H1 (cell line): Measurements from ENCODE around the gene FOXL3. TPM values are rescaled to one million over a fixed set of nuclear protein-coding genes. Genes with fewer than 3 reads are reported as not detected.

ENCODE experiments used
- CTCF ChIA-PET: fragments of 300-600 bp; sonication (Branson Sonifier 250); formaldehyde crosslinking; loops from one replicate; lab custom pipeline; 2021; ENCODE audit not compliant: partially characterized antibody; lab: Charles Lee
- POLR2A ChIA-PET: fragments of 300-600 bp; sonication (Branson Sonifier 250); formaldehyde crosslinking; loops from one replicate; lab custom pipeline; 2021; ENCODE audit warnings: inconsistent platforms; ENCODE audit not compliant: partially characterized antibody; lab: Charles Lee
- DNase-seq, 2 experiments: peaks; one replicate each; pipeline versions ENCODE4 v3.0.0 to v3.0.0-alpha.2; 2010 to 2022; ENCODE audit warnings: low spot score in 2 of 2, low read depth in 1 of 2, mixed read lengths in 1 of 2
- FAIRE-seq: peaks from 2 replicates; lab custom pipeline; 2011; peaks lifted over from hg19 to GRCh38; lab: Jason Lieb, UNC
- H2AFZ ChIP-seq: 2 replicates; pipeline ENCODE4 v1.8.1; 2012; ENCODE audit warnings: low read length, inconsistent platforms
- H2AK5ac ChIP-seq: 2 replicates; pipeline ENCODE4 v1.6.1; 2013; ENCODE audit warnings: low read depth, low read length
- H2BK120ac ChIP-seq: replicated peaks from 2 replicates; pipeline ENCODE3; 2013; ENCODE audit warnings: low read depth, low read length, inconsistent platforms
- H2BK12ac ChIP-seq: 2 replicates; pipeline ENCODE4 v1.6.1; 2013; ENCODE audit warnings: low read depth, low read length
- H2BK15ac ChIP-seq: 2 replicates; pipeline ENCODE4 v1.6.1; 2013; ENCODE audit warnings: low read length
- H2BK20ac ChIP-seq: 2 replicates; pipeline ENCODE4 v1.6.1; 2013; ENCODE audit warnings: low read length
- H2BK5ac ChIP-seq: 2 replicates; pipeline ENCODE4 v1.6.1; 2013; ENCODE audit warnings: low read depth, low read length
- H3K14ac ChIP-seq: 2 replicates; pipeline ENCODE4 v1.6.1; 2013; ENCODE audit warnings: inconsistent platforms; ENCODE audit not compliant: insufficient read length
- H3K18ac ChIP-seq: 2 replicates; pipeline ENCODE4 v1.6.1; 2013; ENCODE audit warnings: low read length; ENCODE audit errors: extremely low read depth
- H3K23ac ChIP-seq: 2 replicates; pipeline ENCODE4 v1.6.1; 2013; ENCODE audit warnings: inconsistent platforms; ENCODE audit not compliant: insufficient read length
- H3K23me2 ChIP-seq: 2 replicates; pipeline ENCODE4 v1.6.1; 2013; ENCODE audit warnings: low read depth, low read length
- H3K27ac ChIP-seq: 2 replicates; pipeline ENCODE4 v1.6.1; 2011; ENCODE audit warnings: low read depth, low read length, inconsistent platforms
- H3K27me3 ChIP-seq, 4 experiments: replicated peaks in 1 of 4; 1 replicate in 1 of 4; 2 replicates in 3 of 4; pipeline versions ENCODE4 v1.6.1 to v1.8.1; 2011 to 2013; ENCODE audit warnings: low read length in 3 of 4, mild to moderate bottlenecking in 3 of 4, inconsistent platforms in 2 of 4, mixed read lengths in 2 of 4, moderate library complexity in 1 of 4; ENCODE audit not compliant: control insufficient read depth in 3 of 4, insufficient read depth in 3 of 4; ENCODE audit errors: extremely low read depth in 1 of 4
- H3K36me3 ChIP-seq, 4 experiments: 2 replicates each; pipeline versions ENCODE4 v1.6.1 to v1.8.1; 2011 to 2013; ENCODE audit warnings: mild to moderate bottlenecking in 4 of 4, low read length in 3 of 4, moderate library complexity in 2 of 4, control low read depth in 1 of 4, inconsistent platforms in 1 of 4; ENCODE audit not compliant: insufficient read depth in 4 of 4, control insufficient read depth in 2 of 4
- H3K4ac ChIP-seq: replicated peaks from 2 replicates; pipeline ENCODE3; 2013; ENCODE audit warnings: low read length, low read depth, mixed read lengths, inconsistent platforms; ENCODE audit not compliant: insufficient read length
- H3K4me1 ChIP-seq, 4 experiments: replicated peaks in 1 of 4; 1 replicate in 1 of 4; 2 replicates in 3 of 4; pipeline versions ENCODE4 v1.6.1 to v1.8.1; 2011 to 2013; ENCODE audit warnings: low read length in 3 of 4, inconsistent platforms in 2 of 4, mixed read lengths in 1 of 4; ENCODE audit not compliant: insufficient read depth in 4 of 4, control insufficient read depth in 3 of 4
- H3K4me2 ChIP-seq, 2 experiments: 2 replicates each; pipeline versions ENCODE4 v1.6.1 to v1.8.1; 2011 to 2013; ENCODE audit warnings: low read depth in 2 of 2, low read length in 2 of 2, control low read depth in 1 of 2, inconsistent platforms in 1 of 2, mild to moderate bottlenecking in 1 of 2; ENCODE audit not compliant: insufficient read depth in 1 of 2
- H3K4me3 ChIP-seq, 4 experiments: fragments of 200-600, 300-600 bp in 1 of 4; sonication (generic), shearing (Covaris generic), sonication (Bioruptor Twin) in 1 of 4; 2 replicates each; pipeline versions ENCODE4 v1.5.1 to v1.8.1; 2011 to 2016; ENCODE audit warnings: low read length in 4 of 4, low read depth in 3 of 4, control low read depth in 2 of 4, inconsistent platforms in 2 of 4, mild to moderate bottlenecking in 2 of 4, mixed read lengths in 1 of 4, moderate library complexity in 1 of 4; ENCODE audit not compliant: insufficient read depth in 2 of 4; ENCODE audit errors: extremely low read depth in 1 of 4
- H3K56ac ChIP-seq: replicated peaks from 2 replicates; pipeline ENCODE3; 2013; ENCODE audit warnings: low read depth, mild to moderate bottlenecking, mixed read lengths, low read length, inconsistent platforms; ENCODE audit not compliant: insufficient read length
- H3K79me1 ChIP-seq: 2 replicates; pipeline ENCODE4 v1.6.1; 2013; ENCODE audit warnings: low read depth, low read length, control low read depth
- H3K79me2 ChIP-seq, 2 experiments: 2 replicates each; pipeline versions ENCODE4 v1.6.1 to v1.8.1; 2012 to 2013; ENCODE audit warnings: low read length in 2 of 2, mild to moderate bottlenecking in 2 of 2, inconsistent platforms in 1 of 2; ENCODE audit not compliant: insufficient read depth in 2 of 2, control insufficient read depth in 1 of 2
- H3K9ac ChIP-seq, 4 experiments: replicated peaks in 1 of 4; 1 replicate in 1 of 4; 2 replicates in 3 of 4; pipeline versions ENCODE4 v1.6.1 to v1.8.1; 2011 to 2013; ENCODE audit warnings: low read depth in 3 of 4, low read length in 3 of 4, control low read depth in 2 of 4, mild to moderate bottlenecking in 2 of 4, moderate library complexity in 2 of 4, inconsistent platforms in 1 of 4; ENCODE audit errors: extremely low read depth in 1 of 4
- H3K9me3 ChIP-seq, 2 experiments: 2 replicates each; pipeline versions ENCODE4 v1.6.1 to v1.8.1; 2012 to 2013; ENCODE audit warnings: mild to moderate bottlenecking in 2 of 2, moderate library complexity in 2 of 2, control low read depth in 1 of 2, inconsistent platforms in 1 of 2, low read depth in 1 of 2, low read length in 1 of 2, mixed read lengths in 1 of 2; ENCODE audit not compliant: insufficient read depth in 2 of 2
- H4K20me1 ChIP-seq, 2 experiments: replicated peaks in 1 of 2; 2 replicates each; pipeline versions ENCODE3 to v1.8.1; 2011 to 2013; ENCODE audit warnings: inconsistent platforms in 2 of 2, low read length in 2 of 2, mild to moderate bottlenecking in 1 of 2; ENCODE audit not compliant: insufficient read depth in 2 of 2, control insufficient read depth in 1 of 2
- H4K5ac ChIP-seq: 2 replicates; pipeline ENCODE4 v1.6.1; 2013; ENCODE audit warnings: low read length, low read depth, mixed read lengths, inconsistent platforms; ENCODE audit not compliant: insufficient read length
- H4K8ac ChIP-seq: 2 replicates; pipeline ENCODE4 v1.8.0; 2013; ENCODE audit warnings: mild to moderate bottlenecking, moderate library complexity, low read length, inconsistent platforms; ENCODE audit not compliant: insufficient read depth; ENCODE audit errors: extremely low read depth
- H4K91ac ChIP-seq: replicated peaks from 2 replicates; pipeline ENCODE3; 2013; ENCODE audit warnings: low read length, mixed read lengths, inconsistent platforms; ENCODE audit not compliant: insufficient read length
- FOSL1 ChIP-seq: IDR thresholded peaks from 2 replicates; pipeline ENCODE4 v1.6.1; 2011; ENCODE audit warnings: mild to moderate bottlenecking, low read depth, low read length, moderate library complexity; ENCODE audit not compliant: insufficient read depth
- GTF2F1 ChIP-seq: IDR thresholded peaks from 2 replicates; pipeline ENCODE4 v1.6.1; 2012; ENCODE audit warnings: low read depth, low read length, improper control_type of control experiment, borderline replicate concordance
- HDAC2 ChIP-seq, 2 experiments: fragments of 300-600 bp in 1 of 2; sonication (generic) in 1 of 2; IDR thresholded peaks; 2 replicates each; pipeline ENCODE4 v1.6.1; 2011 to 2012; ENCODE audit warnings: low read depth in 2 of 2, low read length in 2 of 2, mild to moderate bottlenecking in 2 of 2, moderate library complexity in 2 of 2, borderline replicate concordance in 1 of 2, inconsistent platforms in 1 of 2
- HDAC6 ChIP-seq: IDR thresholded peaks from one replicate; pipeline ENCODE4 v1.7.1; 2012; ENCODE audit warnings: low read depth, mild to moderate bottlenecking, inconsistent platforms, low read length, moderate library complexity
- MAFK ChIP-seq: IDR thresholded peaks from 2 replicates; pipeline ENCODE4 v1.6.1; 2012; ENCODE audit warnings: low read depth, mild to moderate bottlenecking, improper control_type of control experiment, low read length
- RXRA ChIP-seq: IDR thresholded peaks from 2 replicates; pipeline ENCODE4 v1.6.1; 2011; ENCODE audit warnings: low read depth, mild to moderate bottlenecking, low read length, moderate library complexity; ENCODE audit not compliant: insufficient read depth
- SIX5 ChIP-seq: IDR thresholded peaks from 2 replicates; pipeline ENCODE4 v1.6.1; 2011; ENCODE audit warnings: mild to moderate bottlenecking, low read depth, low read length
- WGBS, 2 experiments: shearing (Covaris generic) in 1 of 2; methylation state at CpG; one replicate each; pipeline versions ENCODE4 v1.1.6 to v1.1.7; 2013 to 2015; ENCODE audit warnings: low lambda C conversion rate in 2 of 2, mixed read lengths in 2 of 2, inconsistent platforms in 1 of 2, low coverage in 1 of 2, missing lambda C conversion rate in 1 of 2; ENCODE audit not compliant: insufficient replicate concordance in 2 of 2, insufficient coverage in 1 of 2, insufficient read length in 1 of 2; ENCODE audit errors: extremely low coverage in 1 of 2, missing lambda C conversion rate in 1 of 2; 5-methylcytosine and 5-hydroxymethylcytosine counted together
- polyA plus RNA-seq, 7 experiments: library from polyadenylated mRNA; depleted of rRNA in 3 of 7; stranded (reverse) in 5 of 7; unstranded in 2 of 7; fragments of >200 nt in 5 of 7; fragments of 200-250 nt in 2 of 7; gene quantifications; 1 replicate in 5 of 7; 2 replicates in 1 of 7; 4 replicates in 1 of 7; pipeline versions ENCODE4 v1.2.1 to v1.2.3, GENCODE V29; 2011 to 2013; ENCODE audit warnings: missing spikeins in 2 of 7, mixed read lengths in 2 of 7
- total RNA-seq: library from RNA; stranded (reverse); fragmentation: NEBNext Ultra II Directional; extraction: Animal tissue kit (Norgen Biotek cat#: 25700); gene quantifications from 2 replicates; pipeline ENCODE4 v1.2.1, GENCODE V29; 2021
- TF ChIP-seq, protein P1 (sequence below): IDR thresholded peaks from 2 replicates; pipeline ENCODE4 v1.6.1; 2012; ENCODE audit warnings: inconsistent platforms

Gene FOXL3
- total and polyA plus RNA-seq, 2 of the 8 experiments (the other 6 are each of a cell fraction or from before 2014, with no cell fraction given): not detected

DNA sequence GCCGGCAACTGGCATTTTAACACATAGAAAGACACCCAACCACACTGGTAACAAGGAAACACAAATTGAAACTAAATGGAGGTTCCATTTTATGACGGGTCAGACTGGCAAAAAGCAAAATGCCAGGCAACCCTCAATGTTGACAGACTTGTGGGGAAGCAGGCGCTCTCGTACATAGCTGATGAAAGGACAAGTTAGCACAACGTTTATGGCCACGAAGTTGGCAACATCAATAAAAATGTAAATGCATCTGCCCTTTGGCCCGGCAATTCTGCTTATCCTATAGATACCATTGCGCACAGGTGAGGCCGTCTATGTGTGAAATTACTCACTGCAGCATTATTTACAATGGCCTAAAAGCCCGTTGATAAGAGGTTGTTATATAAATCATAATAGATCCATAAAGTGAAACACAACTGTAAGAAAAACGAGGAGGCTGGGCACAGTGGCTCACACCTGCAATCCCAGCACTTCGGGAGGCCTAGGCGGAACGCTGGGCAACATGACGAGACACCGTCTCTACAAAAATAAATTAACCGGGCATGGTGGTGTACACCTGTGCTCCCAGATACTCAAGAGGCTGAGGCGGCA lies 39.8 kb downstream of the FOXL3 start:
- no peak overlapping the region for H2AK5ac ChIP-seq
- H3K4me2 ChIP-seq: no peak overlapping the region
- no peak overlapping the region for H3K56ac ChIP-seq
- no peak for DNase-seq
- no peak overlapping the region for H4K8ac ChIP-seq
- H3K79me1 ChIP-seq: no peaks in the 10 kb centered on the region; the same call in none of the 2 replicates
- no peak overlapping the region for H2BK15ac ChIP-seq
- no peak overlapping the region for H2BK5ac ChIP-seq
- no peak overlapping the region for H3K27ac ChIP-seq
- H3K18ac ChIP-seq: no peak overlapping the region
- no peaks in the 10 kb centered on the region for H3K36me3 ChIP-seq
- 93% methylated on average over 18 of the region's 18 CpGs; no CpG with 5 or more reads in 1 of the 2 experiments for WGBS, 2 experiments
- H3K27me3 ChIP-seq: 0 out of 7 replicates have a peak, but pooled peaks cover 0 to 2% (median 0%) of the 10 kb centered on the region in 4 experiments
- H2BK120ac ChIP-seq: no peak overlapping the region
- no peak overlapping the region for H4K91ac ChIP-seq
- TF ChIP-seq MAFK (no peak), FOSL1 (no peak), HDAC2 (IDR thresholded peaks at IDR 0.05; ENCODE audit: borderline replicate concordance in 1 of 2, low read depth in 2 of 2, low read length in 2 of 2) (no peak), SIX5 (no peak), GTF2F1 (no peak), RXRA (no peak), HDAC6 (no peak)
- TF ChIP-seq, protein P1, sequence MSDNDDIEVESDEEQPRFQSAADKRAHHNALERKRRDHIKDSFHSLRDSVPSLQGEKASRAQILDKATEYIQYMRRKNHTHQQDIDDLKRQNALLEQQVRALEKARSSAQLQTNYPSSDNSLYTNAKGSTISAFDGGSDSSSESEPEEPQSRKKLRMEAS: no peak
- TF ChIP-seq, all 59 proteins: peak for 0
- FAIRE-seq: no peak
- CTCF ChIA-PET: interaction anchor here (1.8 kb wide), 1 partner anchor 336 kb away, joined by 4 read pairs; no protein-coding TSS in a partner anchor
- Histone ChIP-seq H3K14ac (no peak overlapping the region), H2BK12ac (no peak overlapping the region), H3K9ac (no peak overlapping the region), H3K4ac (no peak overlapping the region), H2AFZ (no peak overlapping the region), H3K23me2 (0 out of 2 replicates have a peak, but pooled peaks cover 7% of the 10 kb centered on the region), H3K79me2 (no peaks in the 10 kb centered on the region), H3K4me1 (peaks cover 0 to 3% (median 1%) of the 10 kb centered on the region in 4 experiments; a peak in 1 of 7 replicates), H4K5ac (no peak overlapping the region), H4K20me1 (no peaks in the 10 kb centered on the region), H3K4me3 (no peak overlapping the region), H3K9me3 (peaks cover 9% of the 10 kb centered on the region in 2 experiments; a peak in 3 of 4 replicates), H3K23ac (no peak overlapping the region), H2BK20ac (no peak overlapping the region)
- POLR2A ChIA-PET: interaction anchor here (0.7 kb wide), 1 partner anchor 556 kb away, joined by 3 read pairs; no protein-coding TSS in a partner anchor
